HG03159 (cell line): Measurements from ENCODE around the gene PPP1R36.
"Not testable (repeated sequence)": the region's sequence is repeated elsewhere in the genome, so short reads cannot be mapped to it uniquely, and the experiment has no call there.

Experiments used
- ATAC-seq: cut with Tn5 transposase; IDR thresholded peaks from one replicate; pipeline ENCODE4 v1.9.1; 2021; ENCODE audit warnings: mild to moderate bottlenecking, moderate library complexity; ENCODE audit not compliant: unreplicated experiment

PPP1R36 gene

GRCh38 chr14:64610049-64610746, 60.4 kb downstream of the PPP1R36 start:
- no peak for ATAC-seq

DNA sequence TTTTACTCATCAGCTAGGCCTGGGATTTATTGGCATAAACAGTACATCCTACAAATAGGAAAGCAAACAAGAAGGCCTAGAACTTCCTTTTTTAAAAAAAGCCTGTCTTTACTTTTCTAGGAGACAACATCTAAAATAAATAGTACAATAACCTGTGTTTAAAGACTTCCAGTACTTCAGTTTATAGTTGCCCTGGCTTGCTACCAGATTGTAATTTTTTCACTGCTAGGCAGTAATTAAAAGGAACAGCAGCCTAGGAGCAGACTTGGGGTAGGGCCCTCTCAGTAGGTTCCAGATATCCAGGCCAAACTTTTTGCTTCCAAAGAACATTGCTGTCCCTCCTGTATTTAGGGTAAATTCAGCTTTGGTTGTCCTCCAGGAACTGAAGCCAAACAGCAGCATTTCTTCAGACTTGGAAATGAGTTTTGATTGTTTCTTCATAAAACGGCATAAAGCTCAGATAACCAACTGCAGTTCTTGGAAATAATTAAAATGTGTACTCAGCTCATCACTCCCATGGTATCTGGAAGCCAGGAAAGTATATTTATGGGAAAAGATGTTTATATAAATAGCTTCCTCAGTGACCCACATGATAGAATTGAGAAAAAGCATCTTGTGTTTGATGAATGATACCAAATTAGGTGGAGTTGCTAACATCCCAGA, 61.7 kb downstream of the PPP1R36 start:
- no peak for ATAC-seq

- no peak for ATAC-seq
Observed at GRCh38 chr14:64612021-64612380, 62.2 kb downstream of the PPP1R36 start.

DNA sequence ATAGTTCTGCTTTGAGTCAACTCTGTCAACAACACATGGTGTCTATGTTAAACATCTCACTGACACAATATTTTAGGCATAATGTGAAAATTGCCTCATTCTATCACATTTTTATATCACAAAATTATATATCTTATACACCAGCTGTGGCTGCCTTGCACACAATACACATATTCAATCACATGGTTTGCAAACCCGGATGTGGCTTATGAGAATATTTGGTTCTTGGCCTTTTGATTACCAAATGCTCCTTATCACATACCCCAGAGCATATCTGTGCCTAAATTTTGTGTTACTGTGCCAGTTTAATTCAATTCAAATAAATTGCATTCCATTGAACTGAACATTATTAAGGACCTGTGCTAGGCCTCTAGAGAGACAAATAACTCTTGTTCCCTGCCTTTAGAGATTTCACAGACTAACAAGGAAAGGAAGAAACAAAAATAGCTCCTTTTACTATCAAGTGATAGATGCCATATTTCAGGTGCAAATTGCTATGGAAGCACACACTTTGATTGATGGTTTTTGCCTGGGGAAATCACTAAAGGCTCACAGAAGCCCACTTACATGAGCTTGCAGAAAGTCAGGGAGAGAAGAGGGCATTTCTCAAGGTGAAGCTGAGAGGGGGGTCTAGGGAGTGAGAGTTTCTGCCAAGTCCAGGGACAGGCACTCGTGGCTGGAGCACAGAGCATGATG, 63.4 kb downstream of the PPP1R36 start:
- no peak for ATAC-seq

DNA sequence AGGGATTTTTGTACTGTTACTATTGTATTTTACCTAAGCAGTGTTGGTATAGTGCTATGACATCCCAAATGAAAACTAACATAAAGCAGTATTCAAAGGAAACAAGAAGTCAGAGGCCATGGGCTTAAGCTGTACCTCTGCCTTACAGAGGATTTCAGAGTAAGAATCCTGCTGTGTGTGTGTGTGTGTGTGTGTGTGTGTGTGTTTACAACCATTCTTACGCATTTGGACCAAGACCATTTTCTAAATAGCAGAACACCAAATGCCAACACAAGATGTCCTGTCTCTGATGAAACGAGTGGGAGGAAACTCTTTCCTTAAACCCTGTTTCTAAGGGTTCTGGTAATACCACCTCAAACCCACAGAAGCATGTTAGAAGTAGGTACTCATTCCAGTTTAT, 64.4 kb downstream of the PPP1R36 start:
- no peak for ATAC-seq

GRCh38 chr14:64614805-64615391, 65.1 kb downstream of the PPP1R36 start:
- ATAC-seq: no peak

DNA sequence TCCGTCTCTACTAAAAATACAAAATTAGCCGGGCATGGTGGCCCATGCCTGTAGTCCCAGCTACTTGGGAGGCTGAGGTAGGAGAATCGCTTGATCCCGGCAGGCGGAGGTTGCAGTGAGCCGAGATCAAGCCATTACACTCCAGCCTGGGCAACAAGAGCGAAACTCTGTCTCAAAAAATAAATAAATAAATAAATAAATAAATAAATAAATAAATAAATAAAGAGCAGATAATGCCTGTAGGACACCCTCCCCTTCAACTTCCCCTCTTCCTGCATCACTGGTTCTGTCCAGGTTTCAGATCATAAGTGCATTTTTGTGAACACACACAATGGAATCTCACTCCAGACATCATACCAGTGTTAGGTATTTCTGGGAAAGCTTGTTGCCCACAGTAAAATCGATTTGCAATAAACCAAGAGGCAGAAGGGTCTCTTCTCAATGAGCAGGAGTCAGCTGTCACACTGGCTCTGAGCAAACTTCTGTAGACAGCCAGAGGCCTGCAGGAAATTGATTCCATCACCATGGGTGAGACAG, 68.2 kb downstream of the PPP1R36 start:
- not testable (repeated sequence) for ATAC-seq

DNA sequence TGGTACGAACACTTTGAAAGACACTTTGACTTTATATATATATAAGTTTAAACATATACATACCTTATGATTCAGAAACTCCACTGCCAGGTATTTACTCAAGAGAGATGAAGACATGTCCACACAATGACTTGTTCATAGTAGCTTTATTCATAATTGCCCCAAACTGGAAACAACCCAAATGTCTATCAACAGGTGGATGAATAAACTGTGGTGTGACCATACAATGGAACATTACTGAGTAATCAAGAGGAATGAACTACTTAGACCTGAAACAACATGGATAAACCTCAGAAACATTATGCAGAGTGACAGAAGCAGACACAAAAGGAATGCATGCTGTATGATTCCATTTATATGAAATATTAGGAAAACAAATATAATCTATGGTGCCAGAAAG, 71.1 kb downstream of the PPP1R36 start:
- no peak for ATAC-seq

- no peak for ATAC-seq
Observed at GRCh38 chr14:64623554-64624165, 73.9 kb downstream of the PPP1R36 start.

DNA sequence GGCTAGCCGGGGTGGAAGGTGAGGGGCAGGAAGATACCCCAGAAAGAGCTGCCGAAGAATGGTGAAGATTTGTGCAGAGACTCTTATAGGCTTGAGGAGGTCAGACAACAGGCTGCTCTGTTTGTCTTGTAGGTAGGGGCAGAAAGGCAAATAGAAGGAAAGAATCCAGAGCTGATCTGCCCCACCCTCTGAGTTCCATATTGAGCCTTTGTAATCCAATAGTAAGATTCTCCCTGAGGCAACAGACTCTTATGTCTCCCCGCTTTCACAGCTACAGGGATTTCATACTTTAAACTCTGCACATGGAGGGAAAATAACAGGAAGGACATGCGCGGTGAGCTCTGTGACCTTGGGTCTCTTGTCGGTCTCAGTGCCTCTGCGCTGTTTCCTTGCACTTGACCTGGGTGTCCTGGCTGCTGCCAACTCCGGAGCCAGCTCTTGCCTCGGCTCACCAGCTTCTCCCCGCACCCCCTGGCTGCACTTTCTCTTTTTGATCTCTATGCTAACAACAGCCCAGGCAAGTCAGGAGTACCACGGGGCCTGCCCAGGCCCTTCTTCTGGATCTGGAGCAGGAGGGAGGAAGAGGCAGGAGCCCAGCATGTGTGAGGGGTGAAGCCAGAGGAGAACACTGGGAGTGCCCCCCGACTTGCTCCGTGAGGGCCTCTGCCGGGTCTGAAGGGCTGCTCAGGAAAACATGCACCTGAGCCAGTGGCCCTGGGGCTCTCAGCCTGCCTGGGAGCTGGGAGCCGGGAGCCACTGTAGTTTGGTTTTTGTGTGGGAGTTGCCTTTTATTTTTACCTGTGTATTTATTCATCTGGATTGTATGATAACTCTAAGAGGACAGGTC, 75.8 kb downstream of the PPP1R36 start:
- no peak for ATAC-seq

DNA sequence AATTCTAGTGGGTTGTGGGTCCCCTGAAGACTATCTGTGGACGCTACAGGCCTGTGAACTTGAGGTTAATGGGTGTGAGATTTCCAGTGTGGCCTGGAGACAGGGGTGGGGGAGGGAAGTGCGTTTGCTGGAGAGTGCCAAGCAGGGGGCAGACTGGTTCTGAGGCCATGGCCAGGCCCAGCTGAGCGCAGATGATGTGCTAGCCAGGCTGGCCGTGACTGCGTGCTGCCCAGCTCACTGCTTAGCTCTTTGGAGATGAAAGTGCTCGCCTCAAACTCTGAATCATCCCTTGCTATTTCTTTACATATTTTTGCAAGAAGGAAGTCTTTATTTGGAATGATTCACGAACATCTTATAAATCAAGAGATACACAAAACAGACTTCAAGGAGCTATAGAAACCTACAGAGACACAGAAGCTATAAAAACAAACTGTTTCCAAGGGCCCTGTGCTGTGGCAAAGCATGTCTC, 79.2 kb downstream of the PPP1R36 start:
- ATAC-seq: no peak

DNA sequence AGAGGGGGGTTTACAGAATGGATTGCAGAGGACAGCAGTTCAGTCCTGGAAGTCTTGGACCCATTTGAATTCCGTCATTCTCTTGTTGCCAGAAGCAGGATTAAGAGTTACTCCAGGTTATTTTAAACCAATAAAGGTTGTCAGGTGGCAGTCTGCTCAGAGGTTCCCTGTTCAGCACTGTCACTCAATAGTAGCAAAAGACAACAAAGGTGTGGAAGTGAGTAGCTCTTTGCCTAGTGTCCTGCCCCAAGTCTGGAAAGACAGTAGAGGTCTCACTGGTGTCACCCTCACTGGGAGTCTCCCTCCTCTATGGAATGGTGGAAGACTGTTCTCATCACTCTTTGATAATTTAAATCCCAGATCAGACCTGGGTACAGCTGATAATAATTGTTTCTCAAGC, 81.0 kb downstream of the PPP1R36 start:
- ATAC-seq: no peak

DNA sequence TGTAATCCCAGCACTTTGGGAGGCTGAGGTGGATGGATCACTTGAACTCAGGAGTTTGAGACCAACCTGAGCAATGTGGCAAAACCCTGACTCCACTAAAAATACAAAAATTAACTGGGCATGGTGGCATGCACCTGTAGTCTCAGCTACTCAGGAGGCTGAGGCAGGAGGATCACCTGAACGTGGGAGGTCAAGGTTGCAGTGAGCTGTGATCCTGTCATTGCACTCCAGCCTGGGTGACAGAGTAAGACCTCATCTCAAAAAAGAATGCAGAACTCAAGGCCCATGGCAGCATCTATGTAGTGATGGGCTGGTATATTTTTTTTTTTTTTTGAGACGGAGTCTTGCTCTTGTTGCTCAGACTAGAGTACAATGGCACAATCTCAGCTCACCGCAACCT, 81.5 kb downstream of the PPP1R36 start:
- ATAC-seq: not testable (repeated sequence)

DNA sequence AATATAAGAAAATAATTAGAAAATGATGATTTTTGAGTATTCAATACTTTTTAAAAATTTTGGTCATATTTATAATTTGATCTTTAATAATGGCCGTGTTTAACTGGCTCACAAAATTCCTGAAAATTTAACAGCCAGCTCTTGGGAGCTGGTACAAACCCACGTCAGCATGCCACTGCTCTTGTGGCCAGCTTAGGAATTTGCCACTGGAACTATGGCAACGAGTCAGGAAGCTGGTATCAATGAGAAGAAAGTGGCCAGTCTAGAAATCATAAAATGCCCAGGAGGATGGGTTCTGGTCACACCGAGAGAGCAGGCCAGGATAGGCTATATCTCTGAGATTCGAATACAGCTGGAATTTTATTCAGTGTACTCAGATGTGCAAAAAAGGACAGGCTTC, 82.3 kb downstream of the PPP1R36 start:
- no peak for ATAC-seq

- ATAC-seq: no peak
Observed at GRCh38 chr14:64634558-64634957, 84.8 kb downstream of the PPP1R36 start.

DNA sequence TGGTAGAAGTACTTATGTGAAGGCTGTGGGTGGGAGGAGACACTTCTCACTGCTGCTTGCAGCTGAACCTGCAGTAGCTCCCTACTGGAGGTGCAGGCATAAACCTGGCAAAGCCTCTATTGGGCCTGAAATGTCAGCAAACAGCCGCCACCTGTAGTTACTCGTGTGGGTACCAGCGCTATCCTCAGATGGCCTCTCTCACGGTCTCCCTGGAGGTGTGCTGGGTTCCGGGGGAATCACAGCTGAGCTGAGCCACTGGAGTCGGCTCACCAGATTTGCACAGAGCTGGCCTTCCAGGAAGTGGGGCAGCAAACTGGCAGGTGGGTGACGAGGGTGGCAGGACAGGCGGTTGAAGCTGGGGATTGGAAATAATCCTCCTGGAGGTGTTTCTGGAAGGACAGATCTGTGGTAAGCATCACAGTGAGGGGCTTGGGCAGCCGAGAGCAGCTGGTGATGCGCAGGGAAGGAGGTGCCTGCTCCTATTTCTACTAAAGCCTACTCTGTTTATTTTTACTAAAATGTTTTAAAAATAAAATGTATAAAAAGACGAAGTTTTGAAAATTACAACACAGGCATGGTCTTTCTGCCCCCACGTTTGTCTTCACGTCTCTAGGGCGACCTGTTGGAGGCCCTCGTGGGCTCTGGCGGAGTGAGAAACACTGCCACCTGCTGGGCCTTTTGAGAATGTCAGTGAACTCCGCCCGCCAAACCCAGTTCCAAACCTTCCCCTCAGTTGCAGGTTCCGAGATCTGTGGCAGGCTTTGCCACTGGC, 86.6 kb downstream of the PPP1R36 start:
- ATAC-seq: peak; percentile 76

DNA sequence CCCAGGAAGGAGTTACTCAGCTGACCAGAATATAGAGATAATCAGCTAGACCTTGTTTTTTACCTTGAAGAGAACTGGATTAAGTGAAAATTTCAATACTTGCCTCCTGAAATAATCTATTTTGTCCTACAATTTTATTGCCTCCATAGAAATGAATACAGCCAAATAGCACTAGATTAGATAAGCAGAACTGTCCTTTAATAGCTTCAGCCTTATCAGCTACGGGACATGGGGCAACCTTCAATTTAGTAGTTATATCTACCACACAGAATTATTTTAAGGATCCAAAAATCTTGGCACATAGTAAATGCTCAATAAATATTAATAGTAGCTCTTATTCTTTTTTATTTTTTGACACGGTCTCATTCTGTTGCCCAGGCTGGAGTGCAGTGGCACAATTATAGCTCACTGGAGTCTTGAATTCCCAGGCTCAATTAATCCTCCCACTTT, 87.2 kb downstream of the PPP1R36 start:
- ATAC-seq: no peak

DNA sequence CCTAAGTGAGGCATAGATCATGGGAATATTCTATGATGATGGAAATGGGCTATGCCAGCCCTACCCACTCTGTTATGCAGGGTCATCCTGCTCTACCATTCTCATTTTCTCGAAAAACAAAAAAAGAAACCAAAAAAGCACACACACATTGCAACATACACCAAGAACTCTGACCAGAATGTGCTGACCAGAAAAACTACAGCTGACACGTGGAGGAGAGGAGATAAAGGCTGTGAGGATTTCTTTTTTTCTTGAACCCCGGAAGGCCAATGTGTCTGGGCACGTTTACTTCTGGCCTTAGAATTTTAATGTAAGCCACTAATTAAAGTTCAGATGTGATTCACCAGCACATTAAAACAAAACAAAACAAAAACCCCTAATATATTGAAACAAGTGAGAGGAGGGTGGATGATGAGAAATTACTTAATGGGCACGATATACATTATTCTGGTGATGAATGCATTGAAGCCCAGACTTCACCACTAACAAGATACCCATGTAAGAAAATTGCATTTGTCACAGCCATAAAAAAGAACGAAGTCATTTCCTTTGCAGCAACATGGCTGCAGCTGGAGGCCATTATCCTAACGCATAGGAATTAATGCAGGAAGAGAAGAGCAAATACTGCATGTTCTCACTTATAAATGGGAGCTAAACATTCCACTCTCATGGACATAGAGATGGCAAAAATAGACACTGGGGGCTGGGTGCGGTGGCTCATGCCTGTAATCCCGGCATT, 88.1 kb downstream of the PPP1R36 start:
- ATAC-seq: no peak

DNA sequence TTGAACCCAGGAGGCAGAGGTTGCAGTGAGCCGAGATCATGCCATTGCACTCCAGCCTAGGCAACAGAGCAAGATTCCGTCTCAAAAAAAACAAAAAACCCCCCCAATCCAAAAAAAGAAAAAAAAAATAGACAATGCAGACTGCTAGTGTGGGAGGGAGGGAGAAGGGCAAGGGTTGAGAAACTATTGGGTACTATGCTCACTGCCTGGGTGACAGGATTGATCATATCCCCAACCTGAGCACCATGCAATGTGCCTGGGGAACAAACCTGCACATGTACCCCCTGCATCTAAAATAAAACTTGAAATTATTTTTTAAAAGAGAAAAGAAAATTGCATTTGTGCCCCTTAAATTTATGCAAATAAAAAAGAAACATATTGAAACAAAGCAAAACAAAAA, 88.9 kb downstream of the PPP1R36 start:
- ATAC-seq: no peak
